ENCODE results near the gene FAT2. TPM values are rescaled to one million over a fixed set of nuclear protein-coding genes. Genes with fewer than 3 reads are reported as not detected.
"Not testable (repeated sequence)": the region's sequence is repeated elsewhere in the genome, so short reads cannot be mapped to it uniquely, and the experiment has no call there.

Gene FAT2
- polyA plus RNA-seq, 4 donors = 5.7 to 11.0 (median 6.7) TPM

- no peak for DNase-seq (ENCODE audit: low read depth in 4 of 4, low spot score in 2 of 4)
Observed at GRCh38 chr5:151581812-151582583, 9.1 kb downstream of the FAT2 start.

- DNase-seq (ENCODE audit: low read depth in 4 of 4, low spot score in 2 of 4) = no peak
Observed at GRCh38 chr5:151581347-151581746, 9.8 kb downstream of the FAT2 start.

GRCh38 chr5:151580858-151581257 lies 10.3 kb downstream of the FAT2 start:
- no peak for DNase-seq (ENCODE audit: low read depth in 4 of 4, low spot score in 2 of 4)

- DNase-seq (ENCODE audit: low read depth in 4 of 4, low spot score in 2 of 4) = no peak
Observed at GRCh38 chr5:151580239-151580638, 10.9 kb downstream of the FAT2 start.

- DNase-seq (ENCODE audit: low read depth in 4 of 4, low spot score in 2 of 4) = not testable (repeated sequence)
Observed at GRCh38 chr5:151579146-151579545, 12.0 kb downstream of the FAT2 start.

- no peak for DNase-seq (ENCODE audit: low read depth in 4 of 4, low spot score in 2 of 4)
Observed at GRCh38 chr5:151578326-151579025, 12.7 kb downstream of the FAT2 start.

- DNase-seq (ENCODE audit: low read depth in 4 of 4, low spot score in 2 of 4) = no peak
Observed at GRCh38 chr5:151577566-151577965, 13.6 kb downstream of the FAT2 start.

- no peak for DNase-seq (ENCODE audit: low read depth in 4 of 4, low spot score in 2 of 4)
Observed at GRCh38 chr5:151574444-151574996, 16.6 kb downstream of the FAT2 start.

GRCh38 chr5:151572657-151573368 lies 18.3 kb downstream of the FAT2 start:
- DNase-seq (ENCODE audit: low read depth in 4 of 4, low spot score in 2 of 4) = no peak

GRCh38 chr5:151571270-151572173 lies 19.6 kb downstream of the FAT2 start:
- no peak for DNase-seq (ENCODE audit: low read depth in 4 of 4, low spot score in 2 of 4)

- DNase-seq (ENCODE audit: low read depth in 4 of 4, low spot score in 2 of 4) = peak in 1 of 4 donors; percentile 49
Observed at GRCh38 chr5:151570512-151571269, 20.4 kb downstream of the FAT2 start.

- DNase-seq (ENCODE audit: low read depth in 4 of 4, low spot score in 2 of 4) = no peak
Observed at GRCh38 chr5:151570058-151570457, 21.1 kb downstream of the FAT2 start.

GRCh38 chr5:151569132-151570046 lies 21.7 kb downstream of the FAT2 start:
- DNase-seq (ENCODE audit: low read depth in 4 of 4, low spot score in 2 of 4) = no peak

GRCh38 chr5:151568036-151568435 lies 23.1 kb downstream of the FAT2 start:
- DNase-seq (ENCODE audit: low read depth in 4 of 4, low spot score in 2 of 4) = no peak

GRCh38 chr5:151565971-151566370 lies 25.2 kb downstream of the FAT2 start:
- no peak for DNase-seq (ENCODE audit: low read depth in 4 of 4, low spot score in 2 of 4)

GRCh38 chr5:151562019-151562707 lies 29.0 kb downstream of the FAT2 start:
- no peak for DNase-seq (ENCODE audit: low read depth in 4 of 4, low spot score in 2 of 4)

GRCh38 chr5:151557951-151558350 lies 33.2 kb downstream of the FAT2 start:
- no peak for DNase-seq (ENCODE audit: low read depth in 4 of 4, low spot score in 2 of 4)

- DNase-seq (ENCODE audit: low read depth in 4 of 4, low spot score in 2 of 4) = no peak
Observed at GRCh38 chr5:151557466-151557865, 33.7 kb downstream of the FAT2 start.

Measured in left renal cortex interstitium (tissue), 4 donors.